ENCODE data around the gene NFU1.

DNA sequence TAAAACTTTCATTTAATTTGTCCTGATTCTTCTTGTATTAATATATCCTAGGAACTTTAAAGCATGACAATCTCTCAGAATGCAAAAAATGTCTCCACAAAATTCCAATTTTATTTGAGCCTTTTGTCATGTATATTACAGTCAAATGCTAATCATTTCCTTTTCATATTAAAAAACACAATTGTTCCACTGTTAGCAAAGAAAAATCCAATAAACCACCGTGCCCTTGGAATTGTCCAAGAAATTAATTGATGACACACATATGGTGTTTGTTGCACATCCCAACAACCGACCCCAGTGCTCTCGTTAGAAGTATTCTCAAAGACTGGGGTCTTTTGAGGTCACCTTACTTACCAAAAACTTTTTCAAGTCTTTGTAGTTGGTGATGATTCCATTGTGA is 78.3 kb downstream of the NFU1 start:
- TF ChIP-seq CTCF (IDR thresholded peaks at IDR 0.05; ENCODE audit: low read depth, low read length) (no peak), EZH2phosphoT487 (IDR thresholded peaks at IDR 0.05; ENCODE audit: low read depth) (no peak)

Measured in OCI-LY3 (cell line).